ENCODE measurements around the gene CBLN3.

CBLN3 gene

DNA sequence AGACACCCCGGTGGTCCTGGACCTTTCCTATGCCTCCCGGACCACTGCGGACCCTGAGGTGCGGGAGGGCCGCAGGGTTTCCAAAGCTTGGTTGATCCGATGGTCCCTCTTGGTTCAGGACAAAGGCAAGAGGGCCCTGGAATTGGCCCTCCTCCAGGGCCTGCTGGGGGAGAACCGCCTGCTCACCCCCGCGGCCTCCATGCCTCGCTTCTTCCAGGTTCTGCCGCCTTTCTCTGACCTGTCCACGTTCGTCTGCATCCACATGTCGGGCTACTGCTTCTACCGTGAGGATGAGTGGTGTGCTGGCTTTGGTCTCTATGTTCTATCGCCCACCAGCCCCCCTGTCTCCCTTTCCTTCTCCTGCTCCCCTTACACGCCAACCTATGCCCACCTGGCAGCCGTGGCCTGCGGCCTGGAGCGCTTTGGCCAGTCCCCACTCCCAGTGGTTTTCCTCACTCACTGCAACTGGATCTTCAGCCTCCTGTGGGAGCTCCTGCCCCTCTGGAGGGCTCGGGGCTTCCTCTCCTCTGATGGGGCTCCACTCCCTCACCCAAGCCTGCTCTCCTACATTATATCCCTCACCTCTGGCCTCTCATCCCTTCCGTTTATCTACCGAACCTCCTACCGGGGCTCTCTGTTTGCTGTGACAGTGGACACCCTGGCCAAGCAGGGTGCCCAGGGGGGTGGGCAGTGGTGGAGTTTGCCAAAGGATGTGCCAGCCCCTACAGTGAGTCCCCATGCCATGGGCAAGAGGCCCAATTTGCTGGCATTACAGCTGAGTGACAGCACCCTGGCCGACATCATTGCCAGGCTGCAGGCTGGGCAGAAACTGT is 13.8 kb downstream of the CBLN3 start:
- no peak overlapping the region for H3K4me3 ChIP-seq (replicated peaks in 1 of 2; ENCODE audit: low read depth in 2 of 2, low read length in 2 of 2)
- no peak for DNase-seq (ENCODE audit: low read depth in 2 of 2)
- TF ChIP-seq, protein P1, sequence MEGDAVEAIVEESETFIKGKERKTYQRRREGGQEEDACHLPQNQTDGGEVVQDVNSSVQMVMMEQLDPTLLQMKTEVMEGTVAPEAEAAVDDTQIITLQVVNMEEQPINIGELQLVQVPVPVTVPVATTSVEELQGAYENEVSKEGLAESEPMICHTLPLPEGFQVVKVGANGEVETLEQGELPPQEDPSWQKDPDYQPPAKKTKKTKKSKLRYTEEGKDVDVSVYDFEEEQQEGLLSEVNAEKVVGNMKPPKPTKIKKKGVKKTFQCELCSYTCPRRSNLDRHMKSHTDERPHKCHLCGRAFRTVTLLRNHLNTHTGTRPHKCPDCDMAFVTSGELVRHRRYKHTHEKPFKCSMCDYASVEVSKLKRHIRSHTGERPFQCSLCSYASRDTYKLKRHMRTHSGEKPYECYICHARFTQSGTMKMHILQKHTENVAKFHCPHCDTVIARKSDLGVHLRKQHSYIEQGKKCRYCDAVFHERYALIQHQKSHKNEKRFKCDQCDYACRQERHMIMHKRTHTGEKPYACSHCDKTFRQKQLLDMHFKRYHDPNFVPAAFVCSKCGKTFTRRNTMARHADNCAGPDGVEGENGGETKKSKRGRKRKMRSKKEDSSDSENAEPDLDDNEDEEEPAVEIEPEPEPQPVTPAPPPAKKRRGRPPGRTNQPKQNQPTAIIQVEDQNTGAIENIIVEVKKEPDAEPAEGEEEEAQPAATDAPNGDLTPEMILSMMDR (IDR thresholded peaks at IDR 0.05; ENCODE audit: low read depth, low read length): no peak

DNA sequence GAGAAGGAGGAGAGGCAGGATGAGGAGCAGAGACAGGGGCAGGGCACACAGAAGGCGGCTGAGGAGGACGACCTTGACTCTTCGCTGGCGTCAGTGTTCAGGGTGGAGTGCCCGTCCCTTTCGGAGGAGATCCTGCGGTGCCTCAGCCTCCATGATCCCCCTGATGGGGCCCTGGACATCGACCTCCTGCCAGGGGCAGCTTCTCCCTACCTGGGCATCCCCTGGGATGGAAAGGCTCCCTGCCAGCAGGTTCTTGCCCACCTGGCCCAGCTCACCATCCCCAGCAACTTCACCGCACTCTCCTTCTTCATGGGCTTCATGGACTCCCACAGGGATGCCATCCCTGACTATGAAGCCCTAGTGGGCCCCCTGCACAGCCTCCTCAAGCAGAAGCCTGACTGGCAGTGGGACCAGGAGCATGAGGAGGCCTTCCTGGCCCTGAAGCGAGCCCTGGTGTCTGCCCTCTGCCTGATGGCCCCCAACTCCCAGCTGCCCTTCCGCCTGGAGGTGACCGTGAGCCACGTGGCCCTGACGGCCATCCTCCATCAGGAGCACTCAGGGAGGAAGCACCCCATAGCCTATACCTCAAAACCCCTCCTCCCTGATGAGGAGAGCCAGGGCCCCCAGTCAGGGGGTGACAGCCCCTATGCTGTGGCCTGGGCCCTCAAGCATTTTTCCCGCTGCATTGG is 14.6 kb downstream of the CBLN3 start:
- no peak overlapping the region for H3K4me3 ChIP-seq (replicated peaks in 1 of 2; ENCODE audit: low read depth in 2 of 2, low read length in 2 of 2)
- TF ChIP-seq, protein P1 (IDR thresholded peaks at IDR 0.05; ENCODE audit: low read depth, low read length): no peak
- no peak for DNase-seq (ENCODE audit: low read depth in 2 of 2)

DNA sequence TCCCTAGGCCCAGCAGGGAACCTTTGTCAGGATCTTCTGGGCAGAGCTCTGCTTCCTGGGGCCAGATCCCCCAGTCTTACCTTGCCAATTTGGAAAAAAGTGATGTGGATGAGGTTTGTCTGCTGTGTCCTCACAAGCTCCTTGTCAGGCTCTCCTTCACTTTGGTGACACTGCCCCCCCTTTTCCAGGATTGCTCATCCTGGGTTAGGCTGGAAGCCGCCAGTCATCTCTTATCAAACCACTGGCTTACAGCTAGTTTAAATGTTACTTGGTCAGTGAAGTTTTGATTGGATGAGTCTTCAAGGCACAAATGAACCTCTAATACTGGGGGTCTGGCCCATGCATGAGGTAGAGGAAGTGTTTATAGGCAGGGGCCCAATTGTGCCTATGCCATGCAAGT is 15.4 kb downstream of the CBLN3 start:
- no peak for DNase-seq (ENCODE audit: low read depth in 2 of 2)
- no peak overlapping the region for H3K4me3 ChIP-seq (replicated peaks in 1 of 2; ENCODE audit: low read depth in 2 of 2, low read length in 2 of 2)
- TF ChIP-seq, protein P1 (IDR thresholded peaks at IDR 0.05; ENCODE audit: low read depth, low read length): no peak

DNA sequence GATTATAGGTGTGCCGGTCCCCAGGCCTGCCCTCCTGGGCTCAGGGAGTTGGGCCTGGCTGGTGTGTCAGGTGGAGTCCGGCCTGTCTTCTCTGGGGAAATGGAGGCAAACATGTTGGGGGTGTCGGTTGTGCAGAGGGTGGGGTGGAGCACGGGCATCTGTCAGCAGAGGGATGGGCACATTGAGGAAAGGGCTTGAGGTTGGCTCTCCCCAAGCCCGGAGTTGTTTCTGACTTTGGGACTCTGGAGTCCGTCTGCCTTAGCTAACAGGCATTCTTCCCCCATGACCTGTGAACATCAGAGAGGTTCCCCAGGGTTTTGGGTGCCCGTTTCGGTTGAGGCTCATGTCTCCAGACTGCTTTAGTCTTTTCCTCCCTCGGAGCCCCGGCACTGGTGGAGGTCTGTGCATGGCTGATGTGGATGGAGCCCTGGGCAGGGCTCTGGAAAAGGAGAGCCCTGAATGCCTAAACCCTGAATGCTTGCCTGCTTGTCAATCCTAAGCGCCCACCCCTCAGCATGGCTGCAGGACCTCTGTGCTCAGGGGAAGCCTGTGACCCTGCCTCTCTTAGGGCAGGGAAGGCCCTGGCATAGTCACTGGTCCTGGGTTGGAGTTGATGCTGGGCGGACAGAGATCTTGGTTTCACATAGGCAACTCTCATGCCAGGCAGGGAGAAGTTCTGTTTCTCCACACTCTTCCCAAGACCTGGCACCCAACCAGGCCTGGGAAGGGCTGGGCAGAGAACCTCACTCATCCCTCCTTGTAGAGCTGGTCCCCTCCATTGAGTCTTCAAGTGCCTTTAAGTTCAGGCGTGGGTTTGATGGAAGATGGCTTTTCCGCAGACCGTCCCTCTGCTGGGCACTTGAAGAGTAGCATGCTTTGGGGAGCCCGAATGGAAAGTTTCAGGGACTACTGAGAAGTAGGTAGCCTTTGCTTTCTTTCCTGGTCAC is 17.8 kb downstream of the CBLN3 start:
- DNase-seq (ENCODE audit: low read depth in 2 of 2): peak; percentile 76 to 81
- TF ChIP-seq, protein P1 (IDR thresholded peaks at IDR 0.05; ENCODE audit: low read depth, low read length): peak; percentile 76
- H3K4me3 ChIP-seq (replicated peaks in 1 of 2; ENCODE audit: low read depth in 2 of 2, low read length in 2 of 2): no peak overlapping the region

DNA sequence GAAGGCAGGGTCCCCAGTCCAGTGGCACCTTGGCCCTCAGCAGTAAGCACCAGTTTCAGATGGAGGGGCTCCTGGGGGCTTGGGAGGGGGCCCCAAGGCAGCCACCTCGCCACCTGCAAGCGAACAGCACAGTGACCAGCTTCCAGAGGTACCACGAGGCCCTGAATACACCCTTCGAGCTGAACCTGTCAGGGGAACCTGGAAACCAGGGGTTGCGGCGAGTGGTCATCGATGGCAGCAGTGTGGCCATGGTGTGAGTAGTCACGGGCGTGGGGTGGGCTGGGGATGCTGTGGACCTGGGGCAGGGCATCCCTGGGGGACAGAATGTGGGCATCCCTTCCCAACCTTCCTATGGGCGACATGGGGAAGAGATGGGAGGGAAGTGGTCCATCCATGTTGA is 19.5 kb downstream of the CBLN3 start:
- TF ChIP-seq, protein P1 (IDR thresholded peaks at IDR 0.05; ENCODE audit: low read depth, low read length): no peak
- no peak for DNase-seq (ENCODE audit: low read depth in 2 of 2)
- H3K4me3 ChIP-seq (replicated peaks in 1 of 2; ENCODE audit: low read depth in 2 of 2, low read length in 2 of 2): no peak overlapping the region

DNA sequence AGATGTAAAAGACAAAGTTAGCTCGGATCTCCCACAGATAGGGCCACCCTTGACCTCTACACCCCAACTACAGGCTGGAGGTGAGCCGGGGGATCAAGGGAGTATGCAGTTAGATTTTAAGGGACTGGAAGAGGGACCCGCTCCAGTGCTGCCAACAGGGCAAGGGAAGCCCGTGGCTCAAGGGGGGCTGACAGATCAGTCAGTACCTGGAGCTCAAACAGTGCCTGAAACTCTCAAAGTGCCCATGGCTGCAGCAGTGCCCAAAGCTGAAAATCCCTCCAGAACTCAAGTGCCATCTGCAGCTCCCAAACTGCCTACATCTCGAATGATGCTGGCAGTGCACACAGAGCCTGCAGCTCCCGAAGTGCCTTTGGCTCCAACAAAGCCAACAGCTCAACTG is 20.3 kb downstream of the CBLN3 start:
- no peak for DNase-seq (ENCODE audit: low read depth in 2 of 2)
- TF ChIP-seq, protein P1 (IDR thresholded peaks at IDR 0.05; ENCODE audit: low read depth, low read length): no peak
- no peak overlapping the region for H3K4me3 ChIP-seq (replicated peaks in 1 of 2; ENCODE audit: low read depth in 2 of 2, low read length in 2 of 2)

All from cardiac fibroblast (primary cell).